Colonic mucosa (tissue), 4 donors: ENCODE measurements around the gene SLC38A8. TPM values are rescaled to one million over a fixed set of nuclear protein-coding genes. Genes with fewer than 3 reads are reported as not detected.

ENCODE experiments used
- DNase-seq: peaks from one replicate; pipeline ENCODE4 v3.0.0-alpha.2; 2020
- H3K27ac ChIP-seq: fragments of 200-600 bp; one replicate; pipeline ENCODE4 v1.8.0; 2021
- H3K27me3 ChIP-seq: fragments of 200-600 bp; one replicate; pipeline ENCODE4 v1.8.0; 2021
- H3K36me3 ChIP-seq: fragments of 200-600 bp; one replicate; pipeline ENCODE4 v1.8.0; 2021
- H3K4me1 ChIP-seq: fragments of 200-600 bp; one replicate; pipeline ENCODE4 v1.8.0; 2021; ENCODE audit warnings: mild to moderate bottlenecking
- H3K4me3 ChIP-seq: fragments of 200-600 bp; one replicate; pipeline ENCODE4 v1.8.0; 2021
- H3K9ac ChIP-seq, 2 donors: one replicate each; pipeline ENCODE4 v1.7.0; 2013; ENCODE audit warnings: control low read depth in 2 of 2, low read depth in 2 of 2, low read length in 2 of 2
- H3K9me3 ChIP-seq: fragments of 200-600 bp; one replicate; pipeline ENCODE4 v1.8.0; 2021
- CTCF ChIP-seq: fragments of 200-600 bp; IDR thresholded peaks from one replicate; pipeline ENCODE4 v1.8.0; 2022; ENCODE audit warnings: antibody characterized with exemption, mild to moderate bottlenecking
- intact Hi-C: fragments of 100-400 bp; cut with DNase I; formaldehyde crosslinking; loops from one replicate; pipeline ENCODE4 v1.14.1; 2022
- total RNA-seq, 2 donors: library from RNA; stranded (reverse); fragmentation: NEBNext Ultra II Directional in 1 of 2; extraction: Animal tissue kit (Norgen Biotek cat#: 25700) in 1 of 2; gene quantifications; one replicate each; pipeline ENCODE4 v1.2.1, GENCODE V29; 2021
- donor health status: healthy.
- donor health status: DM: no; HTN: no; CAD: no.
- donor health status: DM: no; HTN: no; CAD: no.

SLC38A8 gene
- total RNA-seq, 2 donors from 2014 or later, result not detected

- H3K27me3 ChIP-seq, result no peaks in the 10 kb centered on the region
- TF ChIP-seq CTCF, result no peak
- no peak for DNase-seq
- H3K9me3 ChIP-seq, result no peaks in the 10 kb centered on the region
- no peak overlapping the region for H3K27ac ChIP-seq
- peaks cover 12% of the 10 kb centered on the region for H3K36me3 ChIP-seq
- no peaks in the 10 kb centered on the region for H3K4me1 ChIP-seq
- H3K4me3 ChIP-seq, result no peak overlapping the region
- intact Hi-C loops, result no loop called here
- H3K9ac ChIP-seq, result no peak overlapping the region
Observed at GRCh38 chr16:84058664-84059063, 16.1 kb upstream of the SLC38A8 start.

GRCh38 chr16:84058211-84058610 lies 15.6 kb upstream of the SLC38A8 start:
- intact Hi-C loops, result no loop called here
- Histone ChIP-seq H3K4me1 (no peaks in the 10 kb centered on the region), H3K9me3 (no peaks in the 10 kb centered on the region), H3K27me3 (no peaks in the 10 kb centered on the region), H3K27ac (no peak overlapping the region), H3K36me3 (peaks cover 12% of the 10 kb centered on the region), H3K9ac (no peak overlapping the region), H3K4me3 (no peak overlapping the region)
- DNase-seq, result no peak
- no peak for TF ChIP-seq CTCF

GRCh38 chr16:84056933-84057332 lies 14.3 kb upstream of the SLC38A8 start:
- Histone ChIP-seq H3K36me3 (peaks cover 7% of the 10 kb centered on the region), H3K9me3 (no peaks in the 10 kb centered on the region), H3K27ac (no peak overlapping the region), H3K27me3 (no peaks in the 10 kb centered on the region), H3K9ac (no peak overlapping the region), H3K4me3 (no peak overlapping the region), H3K4me1 (no peaks in the 10 kb centered on the region)
- TF ChIP-seq CTCF, result no peak
- no peak for DNase-seq
- intact Hi-C loops, result no loop called here

- intact Hi-C loops, result no loop called here
- Histone ChIP-seq H3K27me3 (no peaks in the 10 kb centered on the region), H3K9me3 (no peaks in the 10 kb centered on the region), H3K4me1 (no peaks in the 10 kb centered on the region), H3K4me3 (no peak overlapping the region), H3K9ac (no peak overlapping the region), H3K36me3 (peaks cover 7% of the 10 kb centered on the region), H3K27ac (no peak overlapping the region)
- no peak for TF ChIP-seq CTCF
- DNase-seq, result no peak
Observed at GRCh38 chr16:84055801-84056634, 13.4 kb upstream of the SLC38A8 start.

GRCh38 chr16:84055366-84055765 lies 12.8 kb upstream of the SLC38A8 start:
- Histone ChIP-seq H3K9ac (no peak overlapping the region), H3K27me3 (no peaks in the 10 kb centered on the region), H3K4me3 (no peak overlapping the region), H3K4me1 (no peaks in the 10 kb centered on the region), H3K9me3 (no peaks in the 10 kb centered on the region), H3K36me3 (peaks cover 7% of the 10 kb centered on the region), H3K27ac (no peak overlapping the region)
- no peak for TF ChIP-seq CTCF
- intact Hi-C loops, result no loop called here
- no peak for DNase-seq
